Liver (tissue), 9 donors: Measurements from ENCODE around the gene TUBE1. TPM values are rescaled to one million over a fixed set of nuclear protein-coding genes. Genes with fewer than 3 reads are reported as not detected.

Source experiments
- DNase-seq: peaks from one replicate; pipeline ENCODE4 v3.0.0-alpha.2; 2017; ENCODE audit warnings: low spot score
- H3K27ac ChIP-seq, 2 donors: one replicate each; pipeline ENCODE4 v1.7.0; 2013; ENCODE audit warnings: inconsistent platforms in 2 of 2, low read length in 2 of 2, control low read depth in 1 of 2, low read depth in 1 of 2, mild to moderate bottlenecking in 1 of 2
- H3K27me3 ChIP-seq, 4 donors: one replicate each; pipeline versions ENCODE4 v1.6.1 to v1.7.0; 2013; ENCODE audit warnings: low read length in 3 of 4, inconsistent platforms in 1 of 4, mild to moderate bottlenecking in 1 of 4, moderate library complexity in 1 of 4; ENCODE audit not compliant: control insufficient read depth in 4 of 4, insufficient read depth in 4 of 4
- H3K36me3 ChIP-seq, 4 donors: one replicate each; pipeline versions ENCODE4 v1.6.1 to v1.7.0; 2013; ENCODE audit warnings: low read length in 3 of 4, mild to moderate bottlenecking in 3 of 4, low read depth in 1 of 4, moderate library complexity in 1 of 4; ENCODE audit not compliant: control insufficient read depth in 4 of 4, insufficient read depth in 3 of 4
- H3K4me1 ChIP-seq, 4 donors: one replicate each; pipeline versions ENCODE4 v1.6.1 to v1.7.0; 2013; ENCODE audit warnings: low read length in 3 of 4, mild to moderate bottlenecking in 3 of 4, moderate library complexity in 1 of 4; ENCODE audit not compliant: control insufficient read depth in 4 of 4, insufficient read depth in 4 of 4
- H3K4me3 ChIP-seq, 3 donors: one replicate each; pipeline versions ENCODE4 v1.6.1 to v1.7.0; 2013; ENCODE audit warnings: low read length in 3 of 3, control low read depth in 1 of 3, low read depth in 1 of 3, mild to moderate bottlenecking in 1 of 3
- H3K9ac ChIP-seq, 2 donors: one replicate each; pipeline ENCODE4 v1.7.0; 2013; ENCODE audit warnings: low read length in 2 of 2, mild to moderate bottlenecking in 2 of 2, moderate library complexity in 2 of 2, control low read depth in 1 of 2, low read depth in 1 of 2
- H3K9me3 ChIP-seq, 4 donors: one replicate each; pipeline versions ENCODE4 v1.6.1 to v1.7.0; 2013; ENCODE audit warnings: low read length in 3 of 4; ENCODE audit not compliant: control insufficient read depth in 4 of 4
- CTCF ChIP-seq: fragments of 150-350 bp; IDR thresholded peaks from 2 replicates; pipeline ENCODE4 v1.5.1; 2017; ENCODE audit warnings: improper control_type of control experiment, low read depth, low read length; ENCODE audit not compliant: missing input control
- EGR1 ChIP-seq, 2 donors: IDR thresholded peaks; 2 replicates each; pipeline ENCODE4 v1.6.1; 2016 to 2018; ENCODE audit warnings: antibody characterized with exemption in 2 of 2, low read depth in 2 of 2
- FOXA1 ChIP-seq: IDR thresholded peaks from 2 replicates; pipeline ENCODE4 v1.6.1; 2016; ENCODE audit warnings: antibody characterized with exemption
- FOXA2 ChIP-seq: IDR thresholded peaks from 2 replicates; pipeline ENCODE4 v1.6.1; 2016; ENCODE audit warnings: antibody characterized with exemption
- GABPA ChIP-seq, 2 donors: IDR thresholded peaks in 1 of 2; conservative IDR thresholded peaks in 1 of 2; 2 replicates each; pipeline ENCODE4 v1.6.1; 2016; ENCODE audit warnings: antibody characterized with exemption in 2 of 2, mild to moderate bottlenecking in 1 of 2, moderate library complexity in 1 of 2
- HNF4A ChIP-seq, 2 donors: conservative IDR thresholded peaks; 2 replicates each; pipeline ENCODE4 v1.6.1; 2016; ENCODE audit warnings: antibody characterized with exemption in 2 of 2, mild to moderate bottlenecking in 2 of 2
- HNF4G ChIP-seq: IDR thresholded peaks from 2 replicates; pipeline ENCODE4 v1.6.1; 2016; ENCODE audit warnings: antibody characterized with exemption
- JUND ChIP-seq, 2 donors: IDR thresholded peaks; 2 replicates each; pipeline ENCODE4 v1.6.1; 2016; ENCODE audit warnings: antibody characterized with exemption in 2 of 2
- NR2F2 ChIP-seq: IDR thresholded peaks from 2 replicates; pipeline ENCODE4 v1.6.1; 2016; ENCODE audit warnings: antibody characterized with exemption
- RAD21 ChIP-seq, 2 donors: IDR thresholded peaks; 2 replicates each; pipeline ENCODE4 v1.6.1; 2016; ENCODE audit warnings: antibody characterized with exemption in 2 of 2, mild to moderate bottlenecking in 2 of 2
- RXRA ChIP-seq, 2 donors: IDR thresholded peaks; 2 replicates each; pipeline ENCODE4 v1.6.1; 2017 to 2018; ENCODE audit warnings: antibody characterized with exemption in 2 of 2, mild to moderate bottlenecking in 1 of 2
- SP1 ChIP-seq: IDR thresholded peaks from 2 replicates; pipeline ENCODE4 v1.6.1; 2018; ENCODE audit warnings: antibody characterized with exemption, mild to moderate bottlenecking
- TAF1 ChIP-seq: conservative IDR thresholded peaks from 2 replicates; pipeline ENCODE4 v1.6.1; 2016; ENCODE audit warnings: antibody characterized with exemption, mild to moderate bottlenecking
- YY1 ChIP-seq: IDR thresholded peaks from 2 replicates; pipeline ENCODE4 v1.6.1; 2016; ENCODE audit warnings: antibody characterized with exemption, mild to moderate bottlenecking
- ZBTB33 ChIP-seq: IDR thresholded peaks from 2 replicates; pipeline ENCODE4 v1.6.1; 2016; ENCODE audit warnings: antibody characterized with exemption
- WGBS: extraction: QIAGEN DNeasy Blood & Tissue Kit; methylation state at CpG from one replicate; pipeline ENCODE4 v1.1.7; 2013; 5-methylcytosine and 5-hydroxymethylcytosine counted together
- polyA plus RNA-seq, 2 donors: library from polyadenylated mRNA; stranded (reverse) in 1 of 2; unstranded in 1 of 2; fragments of 200-250 nt in 1 of 2; fragments of >200 nt in 1 of 2; fragmentation: Nextera tagmentation in 1 of 2; extraction: Ambion mirVana in 1 of 2; gene quantifications; one replicate each; pipeline versions ENCODE4 v1.2.1 to v1.2.3, GENCODE V29; 2013 to 2015
- total RNA-seq, 2 donors: library from RNA; depleted of rRNA; stranded (reverse); fragments of >200 nt; gene quantifications; one replicate each; pipeline ENCODE4 v1.2.3, GENCODE V29; 2014
- TF ChIP-seq, protein P1 (sequence below): IDR thresholded peaks from 2 replicates; pipeline ENCODE4 v1.6.1; 2016; ENCODE audit warnings: antibody characterized with exemption
- TF ChIP-seq, protein P2 (sequence below): IDR thresholded peaks from 2 replicates; pipeline ENCODE4 v1.6.1; 2016; ENCODE audit warnings: antibody characterized with exemption
- TF ChIP-seq, protein P3 (sequence below): IDR thresholded peaks from 2 replicates; pipeline ENCODE4 v1.6.1; 2016; ENCODE audit warnings: antibody characterized with exemption, mild to moderate bottlenecking
- donor health status: healthy.
- donor health status: healthy.
- donor health status: healthy.
- donor health status: healthy.
- donor health status: healthy.

Gene TUBE1
- total and polyA plus RNA-seq, 4 donors: 8.8 to 45.4 (median 25.4) TPM

DNA sequence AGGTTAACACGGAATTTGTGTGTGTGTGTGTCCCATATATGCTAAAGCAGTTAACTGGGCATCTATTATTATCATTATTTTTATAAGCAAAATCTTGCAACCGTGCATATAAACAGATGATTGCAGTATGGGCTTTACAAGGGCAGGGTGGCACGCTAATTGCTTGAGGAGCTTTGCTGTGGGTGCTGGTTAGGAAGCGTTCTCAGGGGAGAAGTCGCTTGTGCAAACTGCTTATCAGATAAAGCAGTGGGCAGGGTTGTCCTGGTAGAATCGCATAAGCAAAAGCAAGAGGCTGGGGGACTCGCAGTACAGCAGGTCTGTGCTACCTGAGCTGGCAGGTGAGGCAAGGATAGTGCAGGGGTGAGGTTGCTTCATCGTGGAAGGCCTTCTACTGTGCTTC is 43.1 kb downstream of the TUBE1 start (continued):
- TF ChIP-seq, protein P1, sequence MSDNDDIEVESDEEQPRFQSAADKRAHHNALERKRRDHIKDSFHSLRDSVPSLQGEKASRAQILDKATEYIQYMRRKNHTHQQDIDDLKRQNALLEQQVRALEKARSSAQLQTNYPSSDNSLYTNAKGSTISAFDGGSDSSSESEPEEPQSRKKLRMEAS: no peak
- TF ChIP-seq, protein P2, sequence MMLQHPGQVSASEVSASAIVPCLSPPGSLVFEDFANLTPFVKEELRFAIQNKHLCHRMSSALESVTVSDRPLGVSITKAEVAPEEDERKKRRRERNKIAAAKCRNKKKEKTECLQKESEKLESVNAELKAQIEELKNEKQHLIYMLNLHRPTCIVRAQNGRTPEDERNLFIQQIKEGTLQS: no peak

DNA sequence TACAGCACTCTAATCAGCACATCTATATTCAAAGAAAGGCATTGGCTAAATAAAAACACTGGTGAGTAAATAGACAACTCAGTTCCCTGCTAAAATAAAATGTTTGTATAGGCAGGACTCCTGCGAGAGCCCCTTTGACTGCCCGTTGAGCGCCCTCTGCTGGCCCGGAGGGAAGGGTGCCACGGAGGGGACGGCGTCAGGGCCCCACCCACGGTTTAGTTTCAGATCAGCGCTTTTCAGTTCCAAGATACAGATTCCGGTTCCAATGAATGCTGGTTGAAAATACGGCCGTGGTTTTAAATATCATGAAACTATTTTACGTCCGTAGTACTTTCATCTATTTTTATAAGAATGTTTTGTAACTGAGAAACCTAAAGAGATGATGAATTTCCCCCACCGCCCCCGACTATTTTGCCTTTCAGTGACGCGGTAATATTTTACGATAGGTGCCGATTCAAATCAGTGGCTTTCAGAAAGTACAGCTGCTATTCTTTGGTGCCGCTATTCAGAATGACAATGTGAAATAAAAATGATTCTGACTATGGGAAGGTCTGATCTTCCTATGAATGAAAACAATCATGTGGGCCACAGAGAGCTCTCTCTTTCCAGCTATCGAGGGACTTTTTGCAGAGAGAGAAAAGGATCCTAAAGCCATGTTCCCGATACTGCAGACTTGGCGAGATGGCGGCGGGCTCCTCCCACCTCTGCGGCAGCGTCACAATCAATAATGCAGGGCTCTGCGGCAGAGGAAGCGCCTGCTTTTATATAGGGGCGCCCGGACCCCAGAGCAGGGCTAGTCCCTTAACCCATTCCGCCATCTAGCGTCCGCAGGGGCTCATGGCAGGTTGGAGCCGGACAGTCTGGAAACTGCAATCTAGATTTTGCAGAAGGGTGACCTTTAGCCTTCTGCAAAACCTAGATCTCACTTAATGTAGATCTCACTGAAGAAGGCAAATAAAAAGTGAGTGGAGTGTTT is 44.0 kb downstream of the TUBE1 start:
- under 1% methylated on average over 36 of the region's 36 CpGs for WGBS

More for the DNA sequence above, 44.0 kb downstream of the TUBE1 start:
- no peaks in the 10 kb centered on the region for H3K9me3 ChIP-seq
- no peaks in the 10 kb centered on the region for H3K27me3 ChIP-seq
- H3K27ac ChIP-seq: peak overlapping the region; percentile 74 to 82
- TF ChIP-seq HNF4A (conservative IDR thresholded peaks at IDR 0.05): peak; percentile 16 to 34
- TF ChIP-seq RXRA (IDR thresholded peaks at IDR 0.05): peak; percentile 16 to 41
- TF ChIP-seq TAF1: peak; percentile 49
- TF ChIP-seq FOXA1: peak; percentile 2
- TF ChIP-seq SP1: peak; percentile 11
- TF ChIP-seq, protein P2: no peak
- TF ChIP-seq RAD21 (IDR thresholded peaks at IDR 0.05): peak; percentile 97 to 98
- TF ChIP-seq ZBTB33: peak; percentile 10
- TF ChIP-seq JUND (IDR thresholded peaks at IDR 0.05): no peak
- TF ChIP-seq YY1: peak; percentile 91
- TF ChIP-seq NR2F2: peak; percentile 92
- peak in 1 of 2 donors; percentile 41 for TF ChIP-seq EGR1 (IDR thresholded peaks at IDR 0.05; ENCODE audit: low read depth in 2 of 2)
- no peak for TF ChIP-seq HNF4G
- TF ChIP-seq, protein P1: peak; percentile 30
- peak; percentile 97 for TF ChIP-seq CTCF
- no peak for TF ChIP-seq GABPA (IDR thresholded peaks at IDR 0.05 in 1 of 2, conservative IDR thresholded peaks at IDR 0.05 in 1 of 2)
- no peak for TF ChIP-seq FOXA2
- TF ChIP-seq, protein P3, sequence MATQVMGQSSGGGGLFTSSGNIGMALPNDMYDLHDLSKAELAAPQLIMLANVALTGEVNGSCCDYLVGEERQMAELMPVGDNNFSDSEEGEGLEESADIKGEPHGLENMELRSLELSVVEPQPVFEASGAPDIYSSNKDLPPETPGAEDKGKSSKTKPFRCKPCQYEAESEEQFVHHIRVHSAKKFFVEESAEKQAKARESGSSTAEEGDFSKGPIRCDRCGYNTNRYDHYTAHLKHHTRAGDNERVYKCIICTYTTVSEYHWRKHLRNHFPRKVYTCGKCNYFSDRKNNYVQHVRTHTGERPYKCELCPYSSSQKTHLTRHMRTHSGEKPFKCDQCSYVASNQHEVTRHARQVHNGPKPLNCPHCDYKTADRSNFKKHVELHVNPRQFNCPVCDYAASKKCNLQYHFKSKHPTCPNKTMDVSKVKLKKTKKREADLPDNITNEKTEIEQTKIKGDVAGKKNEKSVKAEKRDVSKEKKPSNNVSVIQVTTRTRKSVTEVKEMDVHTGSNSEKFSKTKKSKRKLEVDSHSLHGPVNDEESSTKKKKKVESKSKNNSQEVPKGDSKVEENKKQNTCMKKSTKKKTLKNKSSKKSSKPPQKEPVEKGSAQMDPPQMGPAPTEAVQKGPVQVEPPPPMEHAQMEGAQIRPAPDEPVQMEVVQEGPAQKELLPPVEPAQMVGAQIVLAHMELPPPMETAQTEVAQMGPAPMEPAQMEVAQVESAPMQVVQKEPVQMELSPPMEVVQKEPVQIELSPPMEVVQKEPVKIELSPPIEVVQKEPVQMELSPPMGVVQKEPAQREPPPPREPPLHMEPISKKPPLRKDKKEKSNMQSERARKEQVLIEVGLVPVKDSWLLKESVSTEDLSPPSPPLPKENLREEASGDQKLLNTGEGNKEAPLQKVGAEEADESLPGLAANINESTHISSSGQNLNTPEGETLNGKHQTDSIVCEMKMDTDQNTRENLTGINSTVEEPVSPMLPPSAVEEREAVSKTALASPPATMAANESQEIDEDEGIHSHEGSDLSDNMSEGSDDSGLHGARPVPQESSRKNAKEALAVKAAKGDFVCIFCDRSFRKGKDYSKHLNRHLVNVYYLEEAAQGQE: peak; percentile 66
- peak overlapping the region; percentile 87 to 98 for H3K9ac ChIP-seq
- H3K4me1 ChIP-seq: peaks cover 0 to 17% (median 9%) of the 10 kb centered on the region in 4 donors
- H3K4me3 ChIP-seq: peak overlapping the region; percentile 63 to 68 (median 68)
- peak; percentile 89 for DNase-seq
- H3K36me3 ChIP-seq: no peaks in the 10 kb centered on the region
